COLO829 (cell line): ENCODE results near the gene ITGB6.

Experiments
- DNase-seq: peaks from one replicate; pipeline ENCODE4 v3.0.0; 2012; ENCODE audit warnings: low spot score

ITGB6 gene

GRCh38 chr2:160087854-160088745 is 112.0 kb downstream of the ITGB6 start:
- DNase-seq: no peak

GRCh38 chr2:160085662-160086061 is 114.4 kb downstream of the ITGB6 start:
- no peak for DNase-seq

DNA sequence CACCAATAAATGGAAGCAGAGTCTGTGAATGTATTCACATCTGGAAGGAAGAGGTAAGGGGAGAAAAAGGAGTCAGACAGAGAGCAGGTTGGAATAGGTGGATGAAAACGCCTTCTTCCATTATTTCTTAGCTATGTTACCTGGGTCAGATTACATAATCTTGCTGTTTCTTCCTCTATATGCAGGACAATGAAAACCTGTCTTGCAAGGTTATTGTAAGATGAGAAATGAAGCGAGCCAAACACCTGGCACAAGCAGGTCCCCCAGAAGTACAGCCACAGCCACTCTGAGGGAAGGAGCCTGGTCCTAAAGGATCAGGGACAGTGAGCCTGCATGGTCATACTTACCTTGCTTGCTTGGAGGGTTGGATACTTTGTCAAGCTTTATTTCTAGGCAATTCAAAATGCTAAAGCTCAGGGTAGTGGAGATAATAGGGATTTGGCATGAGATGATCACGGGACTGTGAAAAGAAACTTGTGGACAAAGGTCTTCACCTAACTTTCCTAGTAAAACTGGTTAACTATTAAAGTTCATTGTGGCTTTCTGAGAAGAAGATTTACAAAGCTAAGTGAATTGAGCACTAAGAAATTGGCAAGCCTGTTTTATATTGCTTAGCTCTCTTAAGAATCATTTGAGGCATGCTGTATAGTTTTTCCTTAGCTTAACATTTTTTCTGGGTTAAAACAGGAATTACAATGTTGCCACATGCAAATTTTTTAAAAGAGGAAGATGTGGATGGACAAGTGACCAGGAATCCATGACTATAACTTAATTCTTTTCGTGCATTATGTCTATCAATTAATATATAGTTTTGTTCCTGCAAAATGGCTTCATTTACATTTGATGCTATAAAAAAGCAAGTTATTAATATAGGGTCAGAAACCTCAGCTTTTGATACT is 121.9 kb downstream of the ITGB6 start:
- no peak for DNase-seq

DNA sequence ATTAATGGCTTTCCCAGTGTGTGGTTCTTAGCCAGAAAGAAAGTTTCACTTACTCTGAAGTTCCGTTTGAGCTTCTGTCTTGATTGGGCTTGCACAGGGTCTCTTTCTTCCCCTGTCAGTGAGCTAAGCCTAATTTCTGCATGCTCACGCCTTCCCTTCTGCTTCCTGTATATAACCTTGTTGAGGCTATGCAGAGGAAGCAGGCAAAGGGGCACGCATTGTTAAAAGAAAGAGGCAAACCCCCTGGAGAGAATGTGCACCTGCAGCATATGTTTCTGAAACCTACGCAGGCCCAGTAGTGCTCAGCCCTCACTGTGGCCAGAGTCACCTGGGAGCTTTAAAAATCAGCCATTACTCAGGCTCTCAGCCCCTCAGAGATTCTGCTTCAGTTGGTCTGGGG is 123.2 kb downstream of the ITGB6 start:
- DNase-seq: no peak

- DNase-seq: no peak
These were observed 123.8 kb downstream of the ITGB6 start for GRCh38 chr2:160076241-160076640.

DNA sequence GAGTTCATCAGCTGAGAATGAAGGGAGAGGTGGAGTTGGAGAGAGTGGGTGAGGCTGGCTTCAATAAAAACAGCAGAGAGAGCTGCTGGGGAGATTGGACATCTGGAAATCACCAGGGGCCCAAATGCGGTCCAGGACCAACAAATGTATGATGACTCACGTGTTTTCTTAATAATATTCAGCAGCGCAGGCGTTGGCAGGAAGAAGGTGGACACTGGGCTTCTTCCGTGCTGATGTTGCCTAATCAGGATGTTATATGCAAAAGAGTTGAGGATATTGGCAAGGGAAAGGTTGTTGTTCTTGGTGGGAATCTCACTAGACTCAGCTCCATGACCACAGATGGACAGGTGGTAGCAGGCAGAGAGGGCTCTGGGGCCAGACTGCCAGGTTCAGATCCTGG is 124.9 kb downstream of the ITGB6 start:
- DNase-seq: no peak

DNA sequence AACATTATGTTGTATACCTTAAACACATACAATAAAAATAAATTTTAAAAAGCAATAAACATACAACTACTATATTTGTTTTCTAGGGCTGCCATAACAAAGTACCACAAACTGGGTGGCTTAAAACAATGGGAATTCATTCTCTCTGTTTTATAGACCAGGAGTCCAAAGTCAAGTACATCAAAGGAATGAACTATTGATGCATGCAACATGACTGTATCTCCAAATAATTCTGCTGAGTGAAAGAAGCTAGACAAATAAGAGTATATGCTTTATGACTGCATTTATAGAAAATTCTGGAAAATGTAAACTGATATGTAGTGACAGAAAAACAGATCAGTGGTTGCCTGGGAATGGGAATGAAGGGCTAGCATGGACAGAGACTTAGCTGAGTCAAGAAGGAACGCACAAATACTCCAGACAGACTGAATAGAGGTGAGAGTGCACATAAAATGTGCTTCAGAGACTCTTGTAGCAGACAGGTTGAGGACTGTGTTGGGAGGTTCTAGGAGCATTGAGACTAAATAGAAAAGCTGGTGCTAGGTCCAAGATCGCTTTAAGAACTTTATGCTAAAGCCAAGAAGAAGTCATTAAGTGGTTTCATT is 126.7 kb downstream of the ITGB6 start:
- no peak for DNase-seq

DNA sequence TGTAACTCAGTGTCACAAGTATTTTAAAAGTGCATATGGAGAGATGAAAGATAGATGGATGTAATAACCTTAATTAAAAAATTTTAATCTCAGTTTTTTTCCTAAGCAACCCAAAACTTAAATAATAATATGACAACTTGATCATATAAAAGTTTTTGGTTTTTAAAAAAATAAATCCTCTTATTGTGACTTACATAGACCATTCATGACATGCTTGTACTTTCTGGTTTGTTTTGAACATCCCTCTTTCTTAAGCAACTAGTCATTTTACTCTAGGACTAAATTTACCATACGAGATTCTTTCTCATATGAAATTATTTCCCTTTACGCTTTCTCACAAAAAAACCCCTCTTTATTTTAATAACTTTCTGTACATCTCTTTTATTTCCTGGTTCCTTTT is 131.2 kb downstream of the ITGB6 start:
- no peak for DNase-seq

DNA sequence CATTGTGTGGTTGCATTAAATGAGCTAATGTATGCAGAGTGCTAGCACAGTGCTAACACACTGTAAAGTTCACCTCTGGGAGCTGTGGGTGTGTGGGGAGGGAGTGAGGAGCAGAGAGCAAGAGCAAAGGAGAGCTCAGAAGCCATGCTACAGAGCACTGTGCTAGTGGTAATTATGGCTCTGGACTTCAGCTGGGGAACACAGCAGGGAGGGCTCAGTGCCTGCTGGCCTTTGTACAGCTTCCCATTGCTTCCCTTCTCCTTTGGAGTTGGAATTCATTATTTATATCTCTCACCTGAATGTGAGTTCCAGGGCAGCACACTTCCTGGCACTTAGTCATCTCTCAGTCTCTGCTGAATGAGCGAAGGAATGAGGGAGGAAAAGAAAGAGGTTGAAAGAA is 135.2 kb downstream of the ITGB6 start:
- no peak for DNase-seq

DNA sequence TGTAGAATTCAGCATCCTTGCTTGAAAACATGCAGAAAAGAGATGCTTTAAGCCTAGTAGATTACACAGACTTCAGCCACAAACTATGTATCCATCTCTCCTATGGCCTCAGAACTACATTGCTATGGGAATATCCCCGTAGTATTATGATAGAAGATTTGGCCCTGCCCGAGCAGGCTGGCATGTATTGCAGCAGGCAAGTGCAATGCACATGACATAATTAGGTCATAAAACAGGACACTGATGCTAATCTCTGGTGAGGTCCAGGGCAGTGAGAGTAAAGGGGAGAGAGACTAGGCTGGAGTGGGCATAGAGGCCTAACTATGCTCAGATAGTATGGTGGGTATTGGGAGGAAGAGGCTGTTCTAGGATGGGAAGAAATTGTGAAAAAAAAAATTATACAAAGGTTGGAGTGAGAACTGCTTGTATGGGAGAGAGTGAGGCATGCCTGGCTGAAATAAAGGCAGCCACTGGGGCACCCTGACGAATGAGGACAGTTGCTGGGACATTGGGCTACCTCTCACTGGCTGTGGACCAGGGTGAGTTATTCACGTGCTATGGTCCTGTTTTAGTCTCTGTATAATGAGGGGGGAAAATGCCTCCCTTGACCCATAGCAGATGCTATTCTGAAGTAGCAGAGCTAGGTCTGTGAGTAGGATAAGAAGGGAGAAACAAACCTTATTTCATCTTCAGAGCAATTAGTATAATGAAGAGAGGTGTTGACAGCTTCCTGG is 136.0 kb downstream of the ITGB6 start:
- no peak for DNase-seq

DNA sequence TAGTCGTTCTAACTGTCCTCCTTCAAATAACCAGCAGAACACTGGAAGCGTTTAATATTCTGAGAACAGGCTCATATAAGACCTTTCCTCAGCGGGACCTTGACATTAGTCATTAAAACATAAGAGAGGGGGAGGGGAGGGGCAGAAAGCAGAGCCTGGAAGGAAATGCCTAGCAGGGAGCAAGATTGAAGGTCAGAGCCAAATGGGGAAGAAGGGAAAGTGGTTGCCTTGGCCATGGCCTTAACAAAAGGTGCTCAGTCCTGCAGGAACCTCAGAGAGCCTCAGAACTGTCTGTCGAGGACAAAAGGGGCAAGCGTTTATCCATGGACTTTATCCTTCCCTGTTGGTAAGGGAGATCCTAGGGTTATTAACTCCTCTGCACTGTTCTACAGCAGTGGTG is 136.8 kb downstream of the ITGB6 start:
- no peak for DNase-seq

DNA sequence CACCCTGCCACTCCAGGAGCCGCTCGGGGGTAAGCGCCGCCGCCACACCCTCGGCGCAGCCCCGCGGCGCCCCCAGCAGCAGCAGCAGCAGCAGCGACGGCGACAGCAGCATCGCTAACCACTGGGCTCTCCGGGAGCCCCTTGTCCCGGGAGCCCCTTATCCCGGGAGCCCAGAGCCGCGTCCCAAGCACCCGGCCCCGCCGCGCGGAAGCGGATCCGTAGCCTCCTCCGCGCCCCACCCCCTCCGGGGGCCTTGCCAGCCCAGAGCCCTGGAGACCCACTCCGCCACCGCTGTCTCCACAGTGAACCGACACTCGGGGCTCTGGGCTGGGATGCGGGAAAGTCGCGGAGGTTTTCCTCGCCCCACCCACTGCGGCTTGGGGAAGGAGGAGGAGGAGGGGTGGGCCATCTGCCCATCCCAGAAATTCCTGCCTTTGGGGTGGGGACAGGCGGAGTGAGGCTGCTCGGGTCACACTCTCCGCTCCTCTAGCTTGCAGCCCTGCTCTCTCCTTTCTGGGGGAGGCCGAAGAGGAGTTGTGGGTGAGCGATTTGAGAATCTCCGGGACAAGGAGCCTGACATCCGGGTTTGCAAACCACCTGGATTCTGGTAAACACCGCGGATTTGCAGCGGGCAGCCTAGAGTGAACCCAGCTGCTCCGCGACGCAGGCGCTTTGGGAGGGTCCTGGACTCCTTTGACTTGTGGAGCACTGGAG is 137.6 kb downstream of the ITGB6 start, which contains the start of gene PLA2R1:
Gene PLA2R1 (minus strand): TSS at position 324 of the 714 bp plus-strand sequence. CDS start 212 bp downstream, at position 112.
- DNase-seq: no peak

GRCh38 chr2:160061944-160062291 is 138.2 kb downstream of the ITGB6 start:
- no peak for DNase-seq

DNA sequence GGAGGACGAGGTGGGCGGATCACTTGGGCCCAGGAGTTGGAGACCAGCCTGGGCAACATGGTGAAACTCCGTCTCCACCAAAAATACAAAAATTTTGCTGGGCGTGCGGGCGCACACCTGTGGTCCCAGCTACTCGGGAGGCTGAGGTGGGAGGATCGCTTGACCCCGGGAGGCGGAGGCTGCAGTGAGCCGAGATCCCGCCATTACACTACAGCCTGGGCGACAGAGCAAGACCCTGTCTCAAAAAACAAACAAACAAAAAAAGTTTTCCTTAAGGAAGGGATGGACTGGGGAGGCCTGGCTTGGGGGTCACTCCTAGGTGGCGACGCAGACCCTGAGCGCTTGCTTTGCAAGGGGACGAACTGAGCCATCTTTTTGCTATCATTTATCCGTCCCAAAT is 138.5 kb downstream of the ITGB6 start:
- no peak for DNase-seq

GRCh38 chr2:160060297-160060696 is 139.8 kb downstream of the ITGB6 start:
- DNase-seq: no peak

DNA sequence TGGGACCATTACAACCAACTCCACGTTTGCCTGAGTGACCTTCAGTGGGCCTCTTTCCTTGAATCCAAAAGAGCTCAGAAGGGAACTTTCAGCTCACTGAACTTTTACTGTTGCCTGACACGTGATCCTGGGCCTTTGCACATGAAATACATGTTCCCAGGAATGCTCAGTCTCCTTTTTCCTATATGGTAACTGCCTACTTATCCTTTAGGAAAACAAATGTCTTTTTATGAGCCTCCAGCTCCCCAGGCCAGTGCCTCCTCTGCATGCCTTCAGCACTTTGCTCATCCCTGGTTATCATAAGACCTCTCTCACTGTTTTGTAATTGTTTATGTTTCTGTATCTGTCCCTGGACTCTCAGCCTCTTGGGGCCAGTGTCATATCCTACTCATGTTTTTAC is 142.7 kb downstream of the ITGB6 start:
- no peak for DNase-seq

GRCh38 chr2:160055726-160056108 is 144.4 kb downstream of the ITGB6 start:
- DNase-seq: no peak

GRCh38 chr2:160054984-160055725 is 144.9 kb downstream of the ITGB6 start:
- no peak for DNase-seq

DNA sequence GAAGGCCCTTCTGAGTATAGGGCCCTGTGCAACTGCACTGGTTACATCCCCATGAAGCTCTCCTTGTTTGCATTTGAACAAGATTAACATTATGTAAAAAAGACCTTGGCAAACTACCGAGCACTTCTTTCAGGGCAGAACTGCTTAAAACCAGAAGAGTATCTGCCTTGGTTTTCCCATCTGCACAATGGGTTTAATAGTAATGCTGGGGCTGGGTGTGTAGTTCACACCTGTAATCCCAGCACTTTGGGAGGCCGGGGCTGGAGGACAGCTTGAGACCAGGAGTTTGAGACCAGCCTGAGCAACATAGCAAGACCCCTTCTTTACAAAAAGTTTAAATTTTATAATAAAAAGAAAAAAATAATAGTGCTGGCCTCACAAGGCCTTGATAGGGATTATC is 146.1 kb downstream of the ITGB6 start:
- no peak for DNase-seq

GRCh38 chr2:160052531-160052930 is 147.5 kb downstream of the ITGB6 start:
- DNase-seq: no peak

DNA sequence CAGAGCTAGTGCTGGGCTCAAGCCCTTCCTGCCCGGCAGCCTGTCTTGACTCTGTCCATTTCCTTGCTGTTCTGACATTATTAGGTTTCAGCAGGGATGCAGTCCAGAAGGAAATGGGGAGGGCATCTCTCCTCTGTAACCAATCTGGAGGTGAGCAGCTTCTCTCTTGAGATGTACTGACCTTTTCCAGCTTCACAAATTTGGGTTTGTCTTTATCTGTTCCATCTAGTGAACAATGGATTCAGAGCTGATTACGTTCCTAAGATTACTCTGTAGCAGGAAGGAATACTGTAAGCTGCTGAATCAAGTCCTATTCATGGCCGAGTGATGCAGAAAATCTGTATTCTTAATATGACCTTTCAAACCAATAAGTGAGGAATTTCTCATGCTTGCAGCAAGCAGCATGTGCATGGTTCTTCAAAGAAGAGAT is 148.7 kb downstream of the ITGB6 start:
- DNase-seq: no peak
